Trophoblast cell (in vitro differentiated cells and primary cell): ENCODE results near the gene AUTS2.

Experiments used
- DNase-seq, 2 donors: peaks; one replicate each; pipeline ENCODE4 v3.0.0-alpha.2; 2016
- H2AFZ ChIP-seq: 2 replicates; pipeline ENCODE4 v1.6.1; 2013; ENCODE audit warnings: low read length, moderate library complexity, mild to moderate bottlenecking; ENCODE audit not compliant: insufficient read depth, poor library complexity
- H2AK5ac ChIP-seq: 2 replicates; pipeline ENCODE4 v1.6.1; 2013; ENCODE audit warnings: mild to moderate bottlenecking, low read length
- H2BK120ac ChIP-seq: 2 replicates; pipeline ENCODE4 v1.6.1; 2013; ENCODE audit warnings: low read length, mild to moderate bottlenecking, moderate library complexity; ENCODE audit not compliant: insufficient read depth, poor library complexity
- H2BK12ac ChIP-seq: 2 replicates; pipeline ENCODE4 v1.6.1; 2013; ENCODE audit warnings: mild to moderate bottlenecking, low read length, moderate library complexity
- H2BK5ac ChIP-seq: 2 replicates; pipeline ENCODE4 v1.6.1; 2013; ENCODE audit warnings: low read length, low read depth, moderate library complexity, mild to moderate bottlenecking; ENCODE audit not compliant: poor library complexity
- H3K14ac ChIP-seq: 2 replicates; pipeline ENCODE4 v1.6.1; 2013; ENCODE audit warnings: mild to moderate bottlenecking, low read length
- H3K18ac ChIP-seq: 2 replicates; pipeline ENCODE4 v1.6.1; 2013; ENCODE audit warnings: mild to moderate bottlenecking, low read length
- H3K23ac ChIP-seq: 2 replicates; pipeline ENCODE4 v1.6.1; 2013; ENCODE audit warnings: low read length
- H3K27ac ChIP-seq: 2 replicates; pipeline ENCODE4 v1.5.1; 2013; ENCODE audit warnings: low read depth, mild to moderate bottlenecking, inconsistent platforms, low read length, moderate library complexity
- H3K27me3 ChIP-seq: 2 replicates; pipeline ENCODE4 v1.6.1; 2013; ENCODE audit warnings: inconsistent platforms, mild to moderate bottlenecking, low read length, moderate library complexity; ENCODE audit not compliant: insufficient read depth
- H3K36me3 ChIP-seq, 2 experiments: 1 replicate in 1 of 2; 2 replicates in 1 of 2; pipeline ENCODE4 v1.6.1; 2013; ENCODE audit warnings: low read length in 2 of 2, mild to moderate bottlenecking in 2 of 2, moderate library complexity in 1 of 2; ENCODE audit not compliant: insufficient read depth in 2 of 2, control insufficient read depth in 1 of 2
- H3K4ac ChIP-seq: 2 replicates; pipeline ENCODE4 v1.6.1; 2013; ENCODE audit warnings: low read depth, mild to moderate bottlenecking, low read length, moderate library complexity
- H3K4me1 ChIP-seq, 2 experiments: 1 replicate in 1 of 2; 2 replicates in 1 of 2; pipeline ENCODE4 v1.6.1; 2013; ENCODE audit warnings: low read length in 2 of 2, mild to moderate bottlenecking in 2 of 2, moderate library complexity in 1 of 2; ENCODE audit not compliant: insufficient read depth in 2 of 2, control insufficient read depth in 1 of 2
- H3K4me2 ChIP-seq: 2 replicates; pipeline ENCODE4 v1.6.1; 2013; ENCODE audit warnings: inconsistent platforms, mild to moderate bottlenecking, low read length, moderate library complexity
- H3K4me3 ChIP-seq: 2 replicates; pipeline ENCODE4 v1.5.1; 2013; ENCODE audit warnings: mild to moderate bottlenecking, low read depth, low read length, inconsistent platforms
- H3K79me1 ChIP-seq: one replicate; pipeline ENCODE4 v1.6.1; 2013; ENCODE audit warnings: low read length
- H3K79me2 ChIP-seq: 2 replicates; pipeline ENCODE4 v1.6.1; 2013; ENCODE audit warnings: low read length, mild to moderate bottlenecking; ENCODE audit not compliant: control insufficient read depth, insufficient read depth, poor library complexity
- H3K9ac ChIP-seq: 2 replicates; pipeline ENCODE4 v1.6.1; 2013; ENCODE audit warnings: mild to moderate bottlenecking, low read length
- H3K9me3 ChIP-seq: 2 replicates; pipeline ENCODE4 v1.6.1; 2013; ENCODE audit warnings: low read depth, mild to moderate bottlenecking, control low read depth, inconsistent platforms, low read length; ENCODE audit not compliant: insufficient read depth
- H4K12ac ChIP-seq: 2 replicates; pipeline ENCODE4 v1.6.1; 2013; ENCODE audit warnings: low read depth, mild to moderate bottlenecking, low read length, moderate library complexity
- H4K8ac ChIP-seq: 2 replicates; pipeline ENCODE4 v1.6.1; 2013; ENCODE audit warnings: low read depth, mild to moderate bottlenecking, low read length, moderate library complexity
- H4K91ac ChIP-seq: one replicate; pipeline ENCODE4 v1.6.1; 2013; ENCODE audit warnings: low read depth, mild to moderate bottlenecking, low read length, moderate library complexity
- WGBS: extraction: QIAGEN DNeasy Blood & Tissue Kit; methylation state at CpG from one replicate; pipeline ENCODE4 v1.1.7; 2013; ENCODE audit warnings: missing lambda C conversion rate; ENCODE audit not compliant: insufficient read length, insufficient coverage; ENCODE audit errors: extremely low coverage; 5-methylcytosine and 5-hydroxymethylcytosine counted together

Gene AUTS2

GRCh38 chr7:70830426-70830825, 1232.2 kb downstream of the AUTS2 start:
- Histone ChIP-seq H3K23ac (no peak overlapping the region), H2AK5ac (no peak overlapping the region), H3K4me3 (no peak overlapping the region), H2AFZ (no peak overlapping the region), H3K79me2 (no peaks in the 10 kb centered on the region), H3K36me3 (no peaks in the 10 kb centered on the region), H3K18ac (no peak overlapping the region), H2BK120ac (no peak overlapping the region), H3K9me3 (no peaks in the 10 kb centered on the region), H4K12ac (no peak overlapping the region), H3K27me3 (no peaks in the 10 kb centered on the region), H3K27ac (no peak overlapping the region), H2BK5ac (no peak overlapping the region), H4K91ac (no peak overlapping the region), H3K9ac (no peak overlapping the region), H3K4me2 (no peak overlapping the region), H3K4me1 (no peaks in the 10 kb centered on the region), H3K14ac (no peak overlapping the region), H3K79me1 (no peaks in the 10 kb centered on the region), H4K8ac (no peak overlapping the region), H3K4ac (no peak overlapping the region), H2BK12ac (no peak overlapping the region)
- DNase-seq = no peak
- no CpG with 5 or more reads among the region's 7 CpGs for WGBS

GRCh38 chr7:70833726-70834125, 1235.5 kb downstream of the AUTS2 start:
- H3K9me3 ChIP-seq = no peaks in the 10 kb centered on the region
- H3K23ac ChIP-seq = no peak overlapping the region
- no peak overlapping the region for H3K14ac ChIP-seq
- no peak overlapping the region for H2AK5ac ChIP-seq
- H3K18ac ChIP-seq = no peak overlapping the region
- H3K79me2 ChIP-seq = no peaks in the 10 kb centered on the region
- no peak overlapping the region for H4K8ac ChIP-seq
- H4K12ac ChIP-seq = no peak overlapping the region
- H3K9ac ChIP-seq = no peak overlapping the region
- no peaks in the 10 kb centered on the region for H3K4me1 ChIP-seq
- H3K36me3 ChIP-seq = no peaks in the 10 kb centered on the region
- H2BK12ac ChIP-seq = no peak overlapping the region
- no peak overlapping the region for H2BK120ac ChIP-seq
- H3K27ac ChIP-seq = no peak overlapping the region
- H3K4ac ChIP-seq = no peak overlapping the region
- no peaks in the 10 kb centered on the region for H3K79me1 ChIP-seq
- H3K4me3 ChIP-seq = no peak overlapping the region
- H2BK5ac ChIP-seq = no peak overlapping the region
- no peak overlapping the region for H4K91ac ChIP-seq
- no peak overlapping the region for H3K4me2 ChIP-seq
- no peak overlapping the region for H2AFZ ChIP-seq
- DNase-seq = peak in 1 of 2 donors; percentile 3
- H3K27me3 ChIP-seq = no peaks in the 10 kb centered on the region
- WGBS = no CpG with 5 or more reads among the region's 1 CpG

DNA sequence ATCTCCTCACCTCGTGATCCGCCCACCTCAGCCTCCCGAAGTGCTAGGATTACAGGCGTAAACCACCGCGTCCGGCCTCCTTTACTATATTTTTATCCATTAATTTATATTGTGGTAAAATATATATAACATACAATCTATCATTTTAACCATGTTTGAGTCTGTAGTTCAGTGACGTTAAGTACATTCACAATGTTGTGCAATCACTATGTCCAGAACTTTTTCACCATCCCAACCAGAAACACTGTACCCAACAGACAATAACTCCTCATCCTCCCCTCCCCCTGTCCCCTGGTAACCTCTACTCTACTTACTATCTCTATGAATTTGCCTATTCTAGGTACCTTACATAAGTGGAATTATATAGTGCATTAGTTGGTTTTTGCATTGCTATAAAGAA, 1236.1 kb downstream of the AUTS2 start:
- Histone ChIP-seq H2BK120ac (no peak overlapping the region), H4K12ac (no peak overlapping the region), H4K91ac (no peak overlapping the region), H3K18ac (no peak overlapping the region), H3K4me3 (no peak overlapping the region), H3K4me1 (no peaks in the 10 kb centered on the region), H2AK5ac (no peak overlapping the region), H2BK5ac (no peak overlapping the region), H3K4ac (no peak overlapping the region), H4K8ac (no peak overlapping the region), H3K79me1 (no peaks in the 10 kb centered on the region), H3K23ac (no peak overlapping the region), H2AFZ (no peak overlapping the region), H3K4me2 (no peak overlapping the region), H3K27me3 (no peaks in the 10 kb centered on the region), H3K9ac (no peak overlapping the region), H2BK12ac (no peak overlapping the region), H3K36me3 (no peaks in the 10 kb centered on the region), H3K27ac (no peak overlapping the region), H3K14ac (no peak overlapping the region), H3K79me2 (no peaks in the 10 kb centered on the region), H3K9me3 (no peaks in the 10 kb centered on the region)
- no CpG with 5 or more reads among the region's 8 CpGs for WGBS
- DNase-seq = no peak

- H3K79me2 ChIP-seq = no peaks in the 10 kb centered on the region
- no peak overlapping the region for H2BK12ac ChIP-seq
These were observed 1237.4 kb downstream of the AUTS2 start for GRCh38 chr7:70835658-70836057.

More at GRCh38 chr7:70835658-70836057, 1237.4 kb downstream of the AUTS2 start:
- Histone ChIP-seq H3K9ac (no peak overlapping the region), H3K36me3 (no peaks in the 10 kb centered on the region), H3K79me1 (no peaks in the 10 kb centered on the region), H3K4me2 (no peak overlapping the region), H3K18ac (no peak overlapping the region), H2AFZ (no peak overlapping the region), H3K9me3 (no peaks in the 10 kb centered on the region), H3K4me1 (no peaks in the 10 kb centered on the region), H2BK5ac (no peak overlapping the region), H3K27me3 (no peaks in the 10 kb centered on the region), H2BK120ac (no peak overlapping the region), H4K12ac (no peak overlapping the region), H3K14ac (no peak overlapping the region), H4K8ac (no peak overlapping the region), H3K4ac (no peak overlapping the region), H3K23ac (no peak overlapping the region), H3K4me3 (no peak overlapping the region), H3K27ac (no peak overlapping the region), H2AK5ac (no peak overlapping the region), H4K91ac (no peak overlapping the region)
- no peak for DNase-seq
- no CpG with 5 or more reads among the region's 2 CpGs for WGBS
